CD4-positive, alpha-beta T cell treated with Interleukin-6 for 4 hours (primary cell): ENCODE measurements around the gene PRELID2.
"Not testable (repeated sequence)": the region's sequence is repeated elsewhere in the genome, so short reads cannot be mapped to it uniquely, and the experiment has no call there.

Experiments
- DNase-seq: peaks from one replicate; pipeline ENCODE4 v3.0.0-alpha.2; 2020; ENCODE audit warnings: mixed read lengths

PRELID2 gene

DNA sequence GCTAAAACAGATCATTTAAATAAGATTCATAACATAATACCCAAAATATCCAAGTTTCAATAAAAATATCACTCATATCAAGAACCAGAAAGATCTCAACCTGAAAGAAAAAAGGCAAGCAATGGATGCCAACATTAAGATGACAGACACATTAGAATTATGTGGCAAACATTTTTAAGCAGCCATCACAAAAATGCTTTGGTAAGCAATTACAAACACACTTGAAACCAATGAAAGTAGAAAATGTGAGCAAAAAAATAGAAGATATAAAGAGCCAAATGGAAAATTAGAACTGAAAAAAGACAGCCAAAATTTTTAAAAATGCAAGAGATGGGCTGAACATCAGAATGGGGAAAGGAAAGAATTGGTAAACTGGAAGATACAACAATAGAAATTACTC lies 96.9 kb downstream of the PRELID2 start:
- DNase-seq = no peak

DNA sequence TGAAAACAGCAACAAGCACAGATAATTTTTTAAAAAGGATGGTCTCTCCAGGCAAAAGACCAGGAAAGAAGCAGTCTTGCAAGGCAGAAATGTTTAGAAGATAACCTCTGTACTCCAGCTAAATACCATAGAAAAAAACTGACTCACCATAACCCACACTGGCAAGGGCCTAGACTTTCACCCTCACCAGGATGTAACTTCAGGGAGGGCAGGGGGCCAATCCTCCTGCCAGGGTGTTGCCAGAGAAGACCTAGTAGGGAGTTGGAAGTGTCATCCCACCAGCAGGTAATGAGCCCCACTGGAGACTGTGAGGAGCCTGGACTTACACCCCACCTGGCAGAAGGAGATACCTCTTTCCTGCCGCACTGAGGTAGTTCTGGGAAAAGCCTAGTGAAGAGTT lies 97.6 kb downstream of the PRELID2 start:
- no peak for DNase-seq

DNA sequence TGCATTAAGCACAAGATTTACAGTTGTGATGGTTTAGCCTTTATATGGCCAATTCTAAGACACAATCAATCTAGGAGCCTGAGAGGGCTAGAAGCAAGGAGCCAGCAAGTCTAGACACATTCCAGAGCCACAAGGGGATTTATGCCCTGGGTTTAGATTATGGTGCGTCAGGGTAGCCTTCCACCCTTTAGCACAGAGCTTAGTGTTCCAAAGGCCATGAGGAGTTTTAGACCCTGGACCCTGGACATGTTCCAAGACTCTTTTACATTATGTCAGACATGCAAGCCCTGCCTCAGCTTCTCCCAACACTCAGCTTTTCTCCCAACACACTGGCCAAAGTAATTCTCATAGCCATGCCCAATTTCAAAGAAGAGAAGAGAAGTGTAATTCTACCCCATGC lies 105.2 kb downstream of the PRELID2 start:
- DNase-seq = not testable (repeated sequence)

DNA sequence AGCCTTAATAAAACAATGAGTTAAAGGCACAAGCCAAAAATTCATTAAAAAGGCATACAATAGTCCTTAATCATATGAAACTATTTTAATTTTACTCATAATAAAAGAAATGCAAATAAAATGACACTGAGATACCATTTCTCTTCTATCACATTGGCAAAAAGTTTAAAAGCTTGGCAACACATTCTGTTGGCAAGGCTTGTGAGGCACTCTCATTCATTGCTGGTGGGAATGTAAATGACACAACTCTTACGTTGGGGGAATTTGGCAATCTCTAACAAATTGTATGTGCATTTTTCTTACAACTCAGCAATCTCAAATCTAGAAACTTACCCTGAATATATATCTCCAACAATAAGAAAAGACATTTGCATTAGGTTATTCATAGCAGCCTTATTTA lies 111.6 kb downstream of the PRELID2 start:
- no peak for DNase-seq

DNA sequence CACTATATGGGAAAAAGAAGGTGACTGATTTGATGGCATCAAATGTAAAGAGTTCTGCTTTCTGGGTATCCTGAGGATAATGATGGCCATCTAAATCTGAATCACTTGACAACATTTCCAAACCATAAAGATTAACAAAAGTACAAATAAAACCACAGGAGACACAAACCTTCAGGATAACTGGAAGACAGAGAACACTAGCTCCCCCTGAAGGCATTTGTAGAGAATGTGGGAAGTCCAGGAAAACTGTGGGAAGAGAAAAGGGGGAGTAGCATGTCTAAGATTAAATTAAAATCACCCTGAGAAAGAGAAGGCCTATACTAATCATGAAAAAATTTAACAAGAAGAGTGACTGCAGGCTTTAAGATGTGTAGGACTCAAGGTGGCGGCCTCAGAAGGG lies 116.2 kb downstream of the PRELID2 start:
- DNase-seq = no peak

DNA sequence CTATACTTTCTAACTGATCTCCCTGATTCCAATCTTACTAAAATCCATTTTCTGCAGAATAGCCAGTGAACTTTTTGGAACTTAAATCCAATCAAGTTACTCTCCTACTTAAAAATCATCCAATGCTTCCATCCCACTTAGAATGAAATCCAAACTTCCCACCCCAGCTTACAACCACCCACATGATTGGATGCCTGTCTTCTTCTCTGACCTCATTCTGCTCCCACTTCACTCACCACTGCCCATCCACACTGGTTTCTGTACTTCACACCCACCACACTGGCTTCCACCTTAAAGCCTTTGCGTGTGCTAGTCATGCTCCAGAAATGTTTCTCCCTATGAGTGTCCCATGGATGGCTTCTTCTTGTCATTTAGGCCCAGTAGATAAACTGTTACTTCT lies 119.7 kb downstream of the PRELID2 start:
- no peak for DNase-seq

DNA sequence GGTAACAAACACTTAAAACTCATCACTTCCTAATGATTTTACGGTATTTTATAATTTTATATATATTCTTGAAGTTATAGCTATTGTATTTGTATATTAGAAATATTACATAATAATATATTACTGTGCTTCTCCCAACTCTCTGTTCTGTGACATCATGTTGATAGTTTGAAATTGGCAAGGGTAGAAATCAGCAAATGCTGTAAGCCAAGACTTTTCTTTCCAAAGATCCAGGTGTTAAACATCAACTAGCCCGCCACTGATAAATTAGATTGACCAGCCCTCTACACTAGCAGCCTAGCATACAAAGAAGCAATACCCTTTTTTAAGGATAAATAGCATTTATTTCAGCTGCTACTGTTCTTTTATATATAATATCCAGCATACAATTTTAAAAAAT lies 122.9 kb downstream of the PRELID2 start:
- no peak for DNase-seq

DNA sequence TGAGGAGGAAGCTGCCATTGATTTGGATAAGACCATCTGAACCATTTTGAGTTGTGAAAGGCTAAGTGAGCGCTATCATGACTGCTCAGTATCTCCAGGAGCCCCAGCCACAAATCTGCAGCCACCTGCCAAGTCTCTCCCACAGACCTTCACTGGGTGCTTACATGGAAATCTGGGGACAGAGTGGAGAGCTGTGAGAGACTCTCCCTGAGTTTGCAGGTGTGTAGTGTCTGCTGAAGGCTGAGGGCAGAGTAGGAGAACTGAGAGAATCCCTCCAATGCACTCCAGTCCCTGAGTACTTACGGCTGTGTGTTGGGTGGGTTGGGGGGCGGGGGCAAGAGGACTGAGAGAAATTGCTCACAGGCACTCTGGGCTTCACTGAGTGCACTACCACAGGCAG lies 123.7 kb downstream of the PRELID2 start:
- DNase-seq = no peak
